GM19438 (cell line): ENCODE data around the gene FST.

ENCODE experiments used
- ATAC-seq: cut with Tn5 transposase; IDR thresholded peaks from one replicate; pipeline ENCODE4 v1.9.1; 2021; ENCODE audit warnings: low read depth; ENCODE audit not compliant: unreplicated experiment

The FST gene

GRCh38 chr5:53508125-53508524 lies 27.7 kb downstream of the FST start:
- ATAC-seq = no peak

- no peak for ATAC-seq
These were observed 32.1 kb downstream of the FST start for GRCh38 chr5:53512539-53512938.

GRCh38 chr5:53515988-53516387 lies 35.6 kb downstream of the FST start:
- ATAC-seq = no peak

- no peak for ATAC-seq
These were observed 40.4 kb downstream of the FST start for GRCh38 chr5:53520813-53521212.
